Testis (tissue), 3 donors: Measurements from ENCODE around the gene TPO. TPM values are rescaled to one million over a fixed set of nuclear protein-coding genes. Genes with fewer than 3 reads are reported as not detected.

Experiments
- DNase-seq: peaks from one replicate; pipeline ENCODE4 v3.0.0-alpha.2; 2019
- H3K27ac ChIP-seq, 2 donors: fragments of 200-600 bp; sonication (generic); one replicate each; pipeline ENCODE4 v1.5.1; 2019
- H3K27me3 ChIP-seq: fragments of 200-600 bp; sonication (generic); one replicate; pipeline ENCODE4 v1.5.1; 2019
- H3K36me3 ChIP-seq: fragments of 200-600 bp; sonication (generic); one replicate; pipeline ENCODE4 v1.5.1; 2017; ENCODE audit warnings: low read depth; ENCODE audit errors: missing control alignments
- H3K4me1 ChIP-seq: fragments of 200-600 bp; sonication (generic); one replicate; pipeline ENCODE4 v1.5.1; 2019
- H3K4me3 ChIP-seq, 2 donors: fragments of 200-600 bp; sonication (generic); one replicate each; pipeline ENCODE4 v1.5.1; 2017 to 2019
- H3K9me3 ChIP-seq: fragments of 200-600 bp; sonication (generic); one replicate; pipeline ENCODE4 v1.5.1; 2017
- POLR2A ChIP-seq: fragments of 450-650 bp; IDR thresholded peaks from one replicate; pipeline ENCODE4 v1.6.1; 2017; ENCODE audit warnings: antibody characterized with exemption, mild to moderate bottlenecking, moderate library complexity
- WGBS, 2 donors: methylation state at CpG; one replicate each; pipeline ENCODE4 v1.1.5; 2018; 5-methylcytosine and 5-hydroxymethylcytosine counted together
- intact Hi-C: fragments of 100-400 bp; cut with DNase I; formaldehyde crosslinking; loops from one replicate; pipeline ENCODE4 v1.15.1; 2023; ENCODE audit warnings: low total_unique reads
- polyA plus RNA-seq: library from polyadenylated mRNA; stranded (reverse); fragments of 350-450 nt; fragmentation: Illumina TruSeq; extraction: RNeasy Lipid Tissue Mini Kit (QIAGEN cat#74804); gene quantifications from one replicate; pipeline ENCODE4 v1.2.3, GENCODE V29; 2014; ENCODE audit warnings: low read depth, low replicate concordance; ENCODE audit not compliant: insufficient read depth
- total RNA-seq, 2 donors: library from RNA; depleted of rRNA; stranded (reverse); fragments of >200 nt; gene quantifications; one replicate each; pipeline ENCODE4 v1.2.3, GENCODE V29; 2016
- TF ChIP-seq, protein P1 (sequence below), 3 experiments: fragments of 450-650 bp in 2 of 3; fragments of 200-600 bp in 1 of 3; sonication (generic) in 1 of 3; IDR thresholded peaks; one replicate each; pipeline ENCODE4 v1.5.1; 2016 to 2019; ENCODE audit warnings: antibody characterized with exemption in 3 of 3, mild to moderate bottlenecking in 2 of 3, moderate library complexity in 1 of 3

The TPO gene
- total and polyA plus RNA-seq, 3 donors from 2014 or later = 2.9 to 5.6 (median 2.9) TPM

DNA sequence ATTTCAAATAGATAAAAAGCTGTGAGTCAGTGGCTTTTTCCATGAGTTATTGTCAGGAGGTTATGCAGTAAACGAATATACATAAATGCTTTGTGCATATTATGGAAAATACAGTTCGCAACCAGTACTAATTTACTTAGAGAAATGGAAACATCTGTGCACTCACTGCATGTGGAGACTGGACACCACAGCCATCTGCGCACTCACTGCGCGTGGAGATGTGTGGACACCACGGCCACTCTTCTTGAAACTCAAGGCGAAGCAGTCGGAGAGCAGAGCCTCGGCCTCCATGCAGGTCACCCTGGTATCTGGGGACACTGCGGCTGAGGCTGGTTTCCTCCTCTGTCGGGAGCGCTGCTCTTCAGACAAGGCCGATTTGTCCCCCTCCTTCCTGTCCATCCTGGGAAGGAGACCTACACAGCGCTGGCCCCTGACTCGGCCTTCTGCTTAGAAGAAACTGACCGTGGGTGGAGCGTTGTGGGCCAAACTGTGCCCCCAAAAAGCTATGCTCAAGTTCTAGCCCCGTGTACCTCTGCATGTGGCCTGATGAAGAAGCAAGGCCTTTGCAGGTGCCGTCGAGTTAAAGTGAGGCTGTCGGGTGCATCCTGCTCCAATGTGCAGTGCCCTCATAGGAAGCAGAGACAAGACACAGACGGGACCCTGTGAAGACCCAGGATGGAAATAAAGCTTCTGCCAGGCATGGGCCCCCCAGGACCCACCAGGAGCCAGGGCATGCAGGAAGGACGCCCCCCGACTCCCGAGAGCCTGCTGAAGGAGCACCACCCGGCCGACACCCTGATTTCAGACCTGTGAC is 88.0 kb downstream of the TPO start:
- no peak for TF ChIP-seq POLR2A
- TF ChIP-seq, protein P1, sequence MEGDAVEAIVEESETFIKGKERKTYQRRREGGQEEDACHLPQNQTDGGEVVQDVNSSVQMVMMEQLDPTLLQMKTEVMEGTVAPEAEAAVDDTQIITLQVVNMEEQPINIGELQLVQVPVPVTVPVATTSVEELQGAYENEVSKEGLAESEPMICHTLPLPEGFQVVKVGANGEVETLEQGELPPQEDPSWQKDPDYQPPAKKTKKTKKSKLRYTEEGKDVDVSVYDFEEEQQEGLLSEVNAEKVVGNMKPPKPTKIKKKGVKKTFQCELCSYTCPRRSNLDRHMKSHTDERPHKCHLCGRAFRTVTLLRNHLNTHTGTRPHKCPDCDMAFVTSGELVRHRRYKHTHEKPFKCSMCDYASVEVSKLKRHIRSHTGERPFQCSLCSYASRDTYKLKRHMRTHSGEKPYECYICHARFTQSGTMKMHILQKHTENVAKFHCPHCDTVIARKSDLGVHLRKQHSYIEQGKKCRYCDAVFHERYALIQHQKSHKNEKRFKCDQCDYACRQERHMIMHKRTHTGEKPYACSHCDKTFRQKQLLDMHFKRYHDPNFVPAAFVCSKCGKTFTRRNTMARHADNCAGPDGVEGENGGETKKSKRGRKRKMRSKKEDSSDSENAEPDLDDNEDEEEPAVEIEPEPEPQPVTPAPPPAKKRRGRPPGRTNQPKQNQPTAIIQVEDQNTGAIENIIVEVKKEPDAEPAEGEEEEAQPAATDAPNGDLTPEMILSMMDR (IDR thresholded peaks at IDR 0.05) = no peak
- intact Hi-C loops = no loop called here
- Histone ChIP-seq H3K36me3 (no peaks in the 10 kb centered on the region), H3K27ac (no peak overlapping the region), H3K27me3 (no peaks in the 10 kb centered on the region), H3K4me1 (no peaks in the 10 kb centered on the region), H3K9me3 (no peaks in the 10 kb centered on the region), H3K4me3 (no peak overlapping the region)
- WGBS, 2 donors = 92 to 95% methylated on average over 26 to 27 of the region's 27 CpGs
- no peak for DNase-seq

- no peak overlapping the region for H3K4me3 ChIP-seq
- H3K4me1 ChIP-seq = no peaks in the 10 kb centered on the region
- 87 to 97% methylated on average over 6 of the region's 6 CpGs for WGBS, 2 donors
- no peaks in the 10 kb centered on the region for H3K27me3 ChIP-seq
- intact Hi-C loops = no loop called here
- H3K27ac ChIP-seq = no peak overlapping the region
- TF ChIP-seq, protein P1 (IDR thresholded peaks at IDR 0.05) = no peak
- TF ChIP-seq POLR2A = no peak
- no peaks in the 10 kb centered on the region for H3K9me3 ChIP-seq
- DNase-seq = no peak
- no peaks in the 10 kb centered on the region for H3K36me3 ChIP-seq
Measured at GRCh38 chr2:1501991-1502390, 88.7 kb downstream of the TPO start.

GRCh38 chr2:1502891-1503304 is 89.6 kb downstream of the TPO start:
- intact Hi-C loops = no loop called here

DNA sequence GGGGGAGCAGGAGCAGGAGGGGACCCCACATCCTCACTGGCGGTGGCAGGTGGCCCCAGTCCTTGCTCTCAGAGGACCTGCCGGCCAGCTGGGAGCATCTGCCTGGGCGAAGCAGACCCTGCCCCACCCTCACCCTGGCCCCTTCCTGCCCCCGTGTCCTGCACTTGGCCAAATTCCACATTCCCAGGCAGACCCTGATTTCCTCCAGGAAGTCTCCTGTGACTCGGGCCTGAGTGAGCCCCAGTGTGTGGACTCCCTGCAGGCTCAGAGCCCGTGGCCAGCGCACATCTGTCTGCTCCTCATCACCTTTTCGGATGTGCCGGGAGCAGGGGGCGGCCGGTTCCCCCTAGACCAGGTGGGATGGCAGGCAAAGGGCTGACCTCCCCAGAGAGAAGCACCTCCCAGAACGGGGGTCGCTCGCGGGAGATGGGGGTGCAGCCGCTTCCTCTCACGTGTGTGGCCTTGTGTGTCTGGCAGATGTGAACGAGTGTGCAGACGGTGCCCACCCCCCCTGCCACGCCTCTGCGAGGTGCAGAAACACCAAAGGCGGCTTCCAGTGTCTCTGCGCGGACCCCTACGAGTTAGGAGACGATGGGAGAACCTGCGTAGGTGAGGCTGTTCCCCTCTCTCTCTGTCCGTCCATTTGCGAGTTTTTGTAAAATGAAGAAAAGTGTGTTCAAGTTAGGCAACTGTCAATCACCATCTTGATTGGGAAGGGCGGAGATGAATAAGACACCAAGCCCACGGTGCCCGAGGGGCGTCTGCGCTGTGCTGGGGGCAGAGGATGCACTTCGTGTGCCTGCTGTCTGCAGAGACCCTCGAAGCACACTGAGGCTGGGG is 90.4 kb downstream of the TPO start:
- Histone ChIP-seq H3K27me3 (no peaks in the 10 kb centered on the region), H3K9me3 (no peaks in the 10 kb centered on the region), H3K4me3 (no peak overlapping the region), H3K36me3 (no peaks in the 10 kb centered on the region), H3K4me1 (no peaks in the 10 kb centered on the region), H3K27ac (no peak overlapping the region)
- TF ChIP-seq, protein P1 (IDR thresholded peaks at IDR 0.05) = no peak
- TF ChIP-seq POLR2A = no peak
- intact Hi-C loops = no loop called here
- WGBS, 2 donors = 81 to 86% methylated on average over 28 to 36 of the region's 36 CpGs
- no peak for DNase-seq

More at GRCh38 chr2:1502891-1503304, 89.6 kb downstream of the TPO start:
- Histone ChIP-seq H3K4me3 (no peak overlapping the region), H3K27me3 (no peaks in the 10 kb centered on the region), H3K9me3 (no peaks in the 10 kb centered on the region), H3K4me1 (no peaks in the 10 kb centered on the region), H3K27ac (no peak overlapping the region), H3K36me3 (no peaks in the 10 kb centered on the region)
- no peak for DNase-seq
- no peak for TF ChIP-seq POLR2A
- TF ChIP-seq, protein P1 (IDR thresholded peaks at IDR 0.05) = no peak
- WGBS, 2 donors = 90 to 92% methylated on average over 8 to 15 of the region's 15 CpGs
